Peyer's patch (tissue), 4 donors: ENCODE measurements around the gene SURF1.

Source experiments
- POLR2A ChIP-seq, 2 donors: fragments of 450-650 bp; IDR thresholded peaks; one replicate each; pipeline ENCODE4 v1.5.1; 2017; ENCODE audit warnings: antibody characterized with exemption in 2 of 2, mild to moderate bottlenecking in 2 of 2, moderate library complexity in 2 of 2
- TF ChIP-seq, protein P1 (sequence below), 6 experiments: fragments of 450-650 bp in 4 of 6; fragments of 200-600 bp in 2 of 6; sonication (generic) in 1 of 6; IDR thresholded peaks; one replicate each; pipeline ENCODE4 v1.5.1; 2017 to 2019; ENCODE audit warnings: antibody characterized with exemption in 6 of 6, mild to moderate bottlenecking in 3 of 6, moderate library complexity in 1 of 6

DNA sequence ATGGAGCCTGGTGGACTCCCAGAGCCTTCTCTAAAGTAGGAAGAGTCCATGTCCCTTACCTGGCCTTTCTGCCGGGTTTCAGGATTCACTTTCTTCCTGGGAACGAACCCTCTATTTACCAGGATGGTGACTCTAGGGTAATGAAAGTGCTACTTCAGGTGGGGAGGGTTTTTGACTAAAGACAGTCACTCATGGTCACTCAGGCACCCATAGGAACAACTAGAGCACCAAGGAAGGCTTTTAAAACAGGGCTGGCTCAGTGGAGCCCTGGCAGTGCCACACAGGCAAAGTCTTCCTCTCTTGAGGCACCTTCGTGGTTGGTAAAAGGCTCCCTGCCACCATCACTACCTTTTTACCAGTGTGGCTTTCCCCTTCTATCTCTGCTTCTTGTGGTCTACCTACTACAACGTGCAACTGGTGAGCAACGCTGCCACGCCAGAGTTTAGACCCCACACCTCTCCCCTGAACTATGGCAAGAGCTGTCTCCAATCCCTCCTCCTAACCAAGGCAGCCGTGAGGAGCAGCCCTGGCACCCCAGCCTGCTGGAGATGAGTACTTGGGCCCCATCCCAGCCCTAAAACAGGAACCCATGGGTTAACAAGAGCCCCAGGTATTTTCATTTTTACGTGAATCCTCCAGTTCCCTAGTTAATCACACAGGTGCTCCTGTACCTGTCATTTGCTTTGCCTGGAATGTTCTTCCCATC lies 3.5 kb downstream of the SURF1 start:
- TF ChIP-seq, protein P1, sequence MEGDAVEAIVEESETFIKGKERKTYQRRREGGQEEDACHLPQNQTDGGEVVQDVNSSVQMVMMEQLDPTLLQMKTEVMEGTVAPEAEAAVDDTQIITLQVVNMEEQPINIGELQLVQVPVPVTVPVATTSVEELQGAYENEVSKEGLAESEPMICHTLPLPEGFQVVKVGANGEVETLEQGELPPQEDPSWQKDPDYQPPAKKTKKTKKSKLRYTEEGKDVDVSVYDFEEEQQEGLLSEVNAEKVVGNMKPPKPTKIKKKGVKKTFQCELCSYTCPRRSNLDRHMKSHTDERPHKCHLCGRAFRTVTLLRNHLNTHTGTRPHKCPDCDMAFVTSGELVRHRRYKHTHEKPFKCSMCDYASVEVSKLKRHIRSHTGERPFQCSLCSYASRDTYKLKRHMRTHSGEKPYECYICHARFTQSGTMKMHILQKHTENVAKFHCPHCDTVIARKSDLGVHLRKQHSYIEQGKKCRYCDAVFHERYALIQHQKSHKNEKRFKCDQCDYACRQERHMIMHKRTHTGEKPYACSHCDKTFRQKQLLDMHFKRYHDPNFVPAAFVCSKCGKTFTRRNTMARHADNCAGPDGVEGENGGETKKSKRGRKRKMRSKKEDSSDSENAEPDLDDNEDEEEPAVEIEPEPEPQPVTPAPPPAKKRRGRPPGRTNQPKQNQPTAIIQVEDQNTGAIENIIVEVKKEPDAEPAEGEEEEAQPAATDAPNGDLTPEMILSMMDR (IDR thresholded peaks at IDR 0.05) = no peak
- TF ChIP-seq POLR2A (IDR thresholded peaks at IDR 0.05) = no peak
